ENCODE measurements around the gene TPH1. TPM values are rescaled to one million over a fixed set of nuclear protein-coding genes. Genes with fewer than 3 reads are reported as not detected.

Gene TPH1
- total RNA-seq (2014; rRNA removed; shearing (Covaris generic)), result 0.17 TPM in 1 of 2 replicates, not detected in the other

DNA sequence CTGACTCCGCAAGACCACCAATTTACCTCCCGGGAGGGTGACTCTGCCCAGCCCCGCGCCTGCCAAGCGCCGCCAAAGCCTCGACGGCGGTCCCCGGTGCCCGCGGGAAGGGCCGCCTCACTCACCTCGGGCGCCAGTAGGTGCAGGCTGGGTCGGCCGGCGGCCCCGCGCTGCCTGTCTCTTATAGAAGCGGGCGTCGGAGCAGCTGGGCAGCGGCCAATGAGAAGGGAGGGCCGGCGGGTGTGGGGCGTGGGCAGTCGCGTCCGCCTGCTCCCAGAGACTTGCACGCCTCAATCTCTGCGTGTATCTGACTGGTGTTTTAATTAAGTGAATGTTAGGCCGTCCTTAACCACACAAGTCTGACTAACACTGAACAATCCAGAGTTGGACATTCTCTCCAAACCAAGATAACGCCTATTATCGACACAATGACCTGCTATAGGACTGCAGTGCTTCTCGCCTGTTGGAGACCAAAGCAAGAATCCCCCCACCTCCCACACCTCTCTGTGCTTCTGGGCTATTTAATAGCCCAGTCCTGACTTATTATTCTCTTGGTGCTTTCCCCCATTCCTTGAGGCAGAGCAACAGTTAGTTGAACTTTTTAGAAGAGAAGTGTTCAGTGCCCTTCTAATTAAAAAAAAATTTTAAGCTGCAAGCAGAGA lies at the start of gene TPH1:
TPH1 (minus strand) TSS at position 154 of the 662 bp plus-strand sequence. CDS start 5,507 bp downstream, outside the sequence.
- DNase-seq (ENCODE audit: low spot score), result peak; percentile 22

DNA sequence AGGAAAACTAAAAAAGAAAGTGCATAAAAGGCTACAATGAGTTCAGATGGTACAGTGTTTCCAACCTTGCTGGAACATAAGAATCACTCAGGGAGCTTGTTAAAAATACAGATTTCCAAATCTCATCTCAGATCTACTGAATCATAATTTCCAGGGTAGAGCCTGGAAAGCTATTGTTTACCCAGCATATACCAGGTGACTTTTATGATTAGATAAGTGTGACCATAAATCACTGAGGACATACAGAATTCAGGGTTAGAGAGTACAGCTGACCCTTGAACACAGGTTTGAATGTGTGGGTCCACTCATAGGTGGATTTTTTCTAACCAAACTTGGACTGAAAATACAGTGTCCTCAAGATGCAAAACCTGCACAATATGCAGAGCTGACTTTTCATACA lies 47.9 kb upstream of the TPH1 start:
- no peak for DNase-seq (ENCODE audit: low spot score)

DNA sequence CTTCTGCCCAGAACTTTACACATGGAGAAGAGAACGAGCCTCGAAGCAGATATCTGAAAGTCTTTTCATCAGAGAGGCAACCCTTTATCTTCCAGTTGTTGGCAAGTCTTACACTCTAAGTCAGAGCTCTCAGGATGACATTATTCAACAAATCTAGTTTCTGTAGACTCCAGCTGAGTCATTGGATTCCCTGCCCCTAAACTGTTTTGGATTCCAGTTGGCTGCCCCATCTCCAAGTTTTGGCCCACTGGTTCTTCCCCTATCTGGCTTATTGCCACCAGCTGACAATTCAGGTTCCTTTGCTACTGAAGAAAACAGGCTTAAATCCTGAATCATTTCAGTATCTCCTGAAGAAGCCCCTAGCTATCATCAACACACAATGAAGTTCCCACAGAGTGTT lies 45.7 kb upstream of the TPH1 start:
- no peak for DNase-seq (ENCODE audit: low spot score)

DNA sequence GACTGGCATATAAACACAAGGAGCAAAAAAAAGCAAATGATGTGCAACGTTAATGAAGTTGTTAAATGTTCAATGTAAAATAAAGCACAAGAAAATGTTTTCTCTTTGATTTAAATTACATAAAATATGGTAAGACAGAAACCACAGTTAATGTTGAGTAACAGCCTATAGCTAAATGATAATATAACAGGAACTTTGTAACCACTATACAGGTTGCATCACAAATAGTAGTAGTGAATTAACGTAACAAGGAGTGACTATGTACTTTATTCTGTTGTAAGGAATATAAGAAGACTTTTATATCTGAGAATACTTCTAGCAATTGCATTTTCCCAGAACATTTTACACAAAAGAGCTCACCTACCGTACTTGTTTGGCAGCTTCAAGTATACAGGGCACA lies 42.9 kb upstream of the TPH1 start:
- DNase-seq (ENCODE audit: low spot score), result no peak

DNA sequence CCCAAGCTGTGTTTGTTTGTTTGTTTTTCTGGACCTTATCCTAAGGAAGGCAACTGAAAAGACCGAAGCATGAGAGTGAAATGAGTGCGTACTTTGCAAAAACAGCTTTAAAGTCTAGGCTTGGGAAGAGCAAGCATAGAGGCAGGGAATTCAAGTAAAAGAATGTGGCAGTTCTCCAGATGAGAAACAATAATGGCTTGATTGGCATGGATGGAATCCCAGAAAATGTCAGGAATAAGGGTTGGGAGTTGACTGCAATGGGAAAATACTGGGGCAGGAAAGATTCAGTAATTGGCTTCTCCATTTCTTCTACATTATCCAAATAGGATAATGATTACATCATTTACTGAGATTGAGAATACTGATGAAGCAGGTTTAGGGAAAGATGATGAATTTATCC lies 42.3 kb upstream of the TPH1 start:
- no peak for DNase-seq (ENCODE audit: low spot score)

DNA sequence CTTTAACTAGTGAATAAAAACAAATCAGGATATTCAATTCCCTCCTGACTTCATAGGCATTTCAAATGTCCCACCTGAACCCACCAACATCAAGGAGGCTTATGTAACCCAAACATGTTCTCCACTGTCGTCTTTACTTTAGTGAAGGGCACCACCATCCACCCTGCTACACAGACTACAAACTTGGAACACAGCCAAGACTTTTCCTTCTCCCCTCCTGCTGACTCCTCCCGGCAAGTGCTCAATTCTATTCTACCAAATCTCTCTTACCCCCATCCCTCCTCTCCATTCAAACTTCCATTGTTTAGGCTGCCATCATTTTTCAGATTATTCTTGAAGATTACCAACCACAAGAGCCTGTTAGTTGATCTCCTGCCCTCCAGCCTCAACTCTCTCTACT lies 35.5 kb upstream of the TPH1 start:
- DNase-seq (ENCODE audit: low spot score), result no peak

DNA sequence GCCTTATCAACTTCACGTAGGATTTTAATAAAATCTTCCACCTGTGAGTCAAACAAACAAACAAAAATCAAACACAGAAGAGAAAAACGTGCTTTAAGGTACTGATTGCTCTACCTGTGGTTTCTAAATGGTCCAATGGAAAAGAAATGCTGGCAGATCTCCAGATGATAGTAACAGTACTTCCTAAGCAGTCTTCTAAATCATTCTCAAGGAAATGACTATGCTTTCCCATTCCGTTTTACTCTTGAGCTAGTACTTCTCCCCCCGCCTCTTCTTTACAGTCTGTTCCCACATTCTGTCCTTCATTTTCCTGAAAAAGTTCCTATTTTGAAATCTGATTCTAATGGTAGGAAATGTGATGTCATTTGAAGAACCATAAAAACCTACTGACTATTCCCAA lies 34.4 kb upstream of the TPH1 start:
- DNase-seq (ENCODE audit: low spot score), result no peak

DNA sequence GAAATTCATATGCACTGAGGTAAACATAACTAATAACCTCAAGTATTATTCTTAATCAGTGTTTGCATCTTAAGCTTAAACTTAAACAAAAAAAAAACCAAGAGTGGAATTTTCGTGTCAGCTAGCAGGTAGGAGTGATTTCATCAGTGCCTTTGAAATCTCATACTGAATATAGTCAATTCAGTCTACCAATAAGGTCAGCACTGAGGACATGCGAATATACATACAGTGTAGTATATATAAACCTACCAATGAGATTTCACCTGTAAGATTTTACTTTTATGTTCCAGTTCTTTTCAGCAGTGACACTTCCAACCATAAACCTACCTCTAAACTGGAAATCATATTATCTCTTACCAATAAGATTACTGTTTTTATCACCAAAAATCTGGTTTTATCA lies 32.8 kb upstream of the TPH1 start:
- DNase-seq (ENCODE audit: low spot score), result no peak

DNA sequence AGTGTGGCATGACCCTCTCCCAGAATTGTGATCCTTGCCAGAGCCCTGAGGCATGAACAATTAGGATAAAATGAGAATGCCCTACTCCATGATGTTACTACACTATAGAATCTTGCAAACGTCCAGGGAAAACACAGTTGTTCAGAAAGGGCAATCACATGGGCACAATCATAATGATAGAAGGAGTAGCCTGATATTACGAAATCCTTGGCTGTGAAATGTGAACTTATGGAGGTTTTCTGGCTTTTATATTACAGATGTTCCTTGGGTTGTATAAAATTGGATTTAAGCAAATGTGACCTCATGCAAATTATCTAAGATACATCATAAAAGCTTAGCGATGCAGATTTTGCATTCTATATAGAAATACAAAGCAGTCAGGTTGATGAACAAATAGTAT lies 29.4 kb upstream of the TPH1 start:
- DNase-seq (ENCODE audit: low spot score), result no peak

DNA sequence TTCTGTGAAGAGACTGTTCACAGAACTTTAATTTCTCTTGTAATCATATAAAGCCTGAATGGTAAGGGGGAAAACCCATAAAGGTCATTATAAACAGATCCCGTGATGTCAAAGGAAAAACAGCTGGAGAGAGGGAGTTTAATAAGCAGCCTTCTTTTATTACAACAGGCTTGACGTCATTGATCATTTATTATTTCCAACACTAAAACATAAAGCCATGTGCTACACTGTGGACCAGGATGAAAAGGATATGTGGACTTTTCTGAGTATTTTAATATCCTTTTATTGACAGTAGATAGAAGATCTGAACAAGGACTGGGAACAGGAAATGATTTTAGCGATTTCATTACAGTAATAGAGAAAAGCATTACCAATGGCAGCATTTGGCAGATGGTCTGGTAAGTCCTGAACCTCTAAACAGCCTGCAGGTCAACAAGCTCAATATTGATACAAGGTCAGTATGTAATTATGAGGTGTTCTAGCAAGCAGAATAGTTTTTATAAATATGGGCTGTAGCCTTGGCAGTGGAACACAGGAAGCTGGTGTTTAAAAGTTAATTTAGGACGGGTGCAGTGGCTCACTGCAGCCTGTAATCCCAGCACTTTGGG lies 25.1 kb upstream of the TPH1 start:
- no peak for DNase-seq (ENCODE audit: low spot score)

DNA sequence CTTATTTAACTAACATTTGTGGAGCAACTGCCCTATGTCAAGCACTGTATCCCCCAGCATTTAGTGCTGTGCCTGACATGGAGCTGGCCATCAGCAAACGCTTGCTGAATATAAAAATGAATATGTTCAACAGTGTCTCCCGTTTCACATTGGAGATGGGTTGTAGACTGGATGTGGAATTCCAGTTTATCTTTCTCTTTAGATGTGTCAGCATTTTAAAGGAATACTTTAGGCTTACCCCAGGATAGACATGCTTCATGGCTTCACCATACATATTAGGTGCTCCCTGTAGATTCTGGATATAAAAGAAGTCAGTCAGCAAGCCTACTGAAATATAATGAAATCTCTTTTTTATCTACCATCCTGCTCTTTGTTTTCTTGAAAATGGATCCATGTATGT lies 21.3 kb upstream of the TPH1 start:
- DNase-seq (ENCODE audit: low spot score), result no peak

DNA sequence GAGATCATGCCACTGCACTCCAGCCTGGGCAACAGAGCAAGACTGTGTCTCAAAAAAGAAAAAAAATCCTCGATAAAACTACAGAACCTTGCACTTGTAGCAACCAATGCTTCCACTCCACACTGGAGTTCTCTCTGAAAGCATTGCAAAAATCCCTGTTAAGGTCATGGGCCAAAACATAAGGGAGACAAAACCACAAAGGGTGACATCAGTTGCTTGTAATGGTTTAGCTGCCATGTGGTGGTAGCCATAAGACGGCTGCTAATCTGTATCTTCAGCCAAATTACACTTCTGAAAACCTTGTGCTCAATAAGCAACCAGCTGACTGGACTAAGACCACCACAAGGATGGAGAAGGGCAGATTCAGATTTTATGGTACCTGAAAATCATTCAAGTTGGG lies 20.6 kb upstream of the TPH1 start:
- DNase-seq (ENCODE audit: low spot score), result no peak

DNA sequence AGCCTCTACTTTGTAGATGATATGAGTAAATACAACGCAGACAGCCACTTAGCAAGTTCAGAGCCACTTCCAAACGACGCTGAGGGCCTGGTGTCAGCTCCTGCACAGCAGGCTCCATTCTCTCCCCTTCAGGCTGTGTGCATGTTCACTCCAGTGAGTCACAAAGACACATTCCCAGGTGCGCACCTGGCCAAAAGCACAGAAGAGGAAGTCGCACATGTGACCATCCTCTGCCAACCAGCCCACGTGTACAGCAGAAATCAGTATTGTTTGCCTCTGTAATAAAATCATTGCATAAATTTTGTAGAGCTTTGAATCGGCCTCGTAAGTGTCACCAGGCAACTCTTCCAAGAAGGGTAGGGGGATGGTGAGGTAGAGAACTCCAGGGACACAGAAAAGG lies 19.5 kb upstream of the TPH1 start:
- DNase-seq (ENCODE audit: low spot score), result no peak

DNA sequence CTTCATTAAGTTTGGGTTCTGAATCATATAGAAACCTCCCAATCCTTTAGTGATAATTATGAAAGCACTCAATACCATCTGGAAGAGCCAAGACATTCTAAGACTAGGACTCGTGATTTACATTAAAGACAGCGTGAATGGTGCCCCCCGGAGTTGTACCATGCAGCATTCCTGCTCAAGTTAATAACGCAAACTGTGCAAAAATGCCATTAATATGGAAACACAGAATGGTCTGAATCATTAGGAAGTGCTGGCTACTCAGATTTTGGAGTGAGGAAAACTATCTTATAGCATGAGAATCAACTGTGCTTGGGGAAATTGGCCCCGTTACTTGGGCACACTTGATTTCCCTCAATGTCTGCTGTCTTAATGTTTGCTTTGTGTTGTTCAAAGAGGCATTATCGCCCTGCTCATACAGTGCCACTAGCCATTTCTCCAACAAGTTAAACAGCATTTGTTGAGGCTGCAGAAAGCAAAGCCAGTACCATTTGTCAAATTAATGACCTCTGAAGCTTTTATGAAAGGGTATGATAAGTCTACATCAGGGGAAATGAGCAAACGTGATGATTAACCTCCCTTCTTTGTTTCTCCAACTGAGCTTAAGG lies 18.5 kb upstream of the TPH1 start:
- DNase-seq (ENCODE audit: low spot score), result no peak

DNA sequence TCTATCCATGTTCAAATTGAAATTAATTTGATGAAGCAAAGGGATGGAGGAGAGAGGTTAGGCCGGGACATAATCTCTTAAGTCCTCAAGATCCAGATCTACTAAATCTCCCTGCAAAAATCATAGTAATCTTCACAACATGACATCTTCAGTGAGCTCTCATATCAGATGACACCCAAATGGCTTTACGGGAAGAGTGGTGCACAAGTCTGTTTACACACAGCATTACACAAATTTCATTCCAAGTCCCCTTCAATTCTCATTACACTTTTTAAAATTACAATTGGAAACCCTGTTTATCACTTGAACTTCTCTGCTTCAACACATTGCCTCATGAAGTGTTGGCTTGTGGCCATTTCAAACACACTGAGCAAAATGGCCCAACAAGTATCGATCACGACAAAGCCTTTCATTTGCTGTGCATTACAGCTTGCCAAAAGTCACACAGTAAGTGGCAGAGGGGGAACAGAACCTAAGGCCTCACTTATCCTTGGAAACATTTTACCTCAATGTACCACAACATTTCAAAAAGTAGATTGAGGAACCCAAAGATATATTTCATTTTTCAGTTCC lies 17.9 kb upstream of the TPH1 start:
- no peak for DNase-seq (ENCODE audit: low spot score)

DNA sequence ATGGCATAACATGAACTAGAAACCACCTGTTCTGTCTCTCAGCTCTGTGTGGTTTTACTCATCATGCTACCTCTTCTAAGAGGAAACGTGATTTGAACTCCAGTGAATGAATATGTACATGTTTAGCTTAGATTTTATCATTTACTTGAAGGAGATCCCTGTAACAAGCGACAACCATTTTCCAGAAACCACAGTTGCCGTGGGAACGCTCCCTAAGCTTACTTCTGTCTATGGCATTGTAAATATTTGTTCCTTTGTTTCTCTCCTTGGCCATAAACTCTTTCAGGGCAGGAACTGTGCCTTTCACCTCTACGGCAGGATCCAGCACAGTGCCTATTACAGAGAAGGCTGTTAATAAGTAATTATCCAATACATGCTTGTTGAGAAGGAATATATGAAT lies 17.1 kb upstream of the TPH1 start:
- DNase-seq (ENCODE audit: low spot score), result no peak

DNA sequence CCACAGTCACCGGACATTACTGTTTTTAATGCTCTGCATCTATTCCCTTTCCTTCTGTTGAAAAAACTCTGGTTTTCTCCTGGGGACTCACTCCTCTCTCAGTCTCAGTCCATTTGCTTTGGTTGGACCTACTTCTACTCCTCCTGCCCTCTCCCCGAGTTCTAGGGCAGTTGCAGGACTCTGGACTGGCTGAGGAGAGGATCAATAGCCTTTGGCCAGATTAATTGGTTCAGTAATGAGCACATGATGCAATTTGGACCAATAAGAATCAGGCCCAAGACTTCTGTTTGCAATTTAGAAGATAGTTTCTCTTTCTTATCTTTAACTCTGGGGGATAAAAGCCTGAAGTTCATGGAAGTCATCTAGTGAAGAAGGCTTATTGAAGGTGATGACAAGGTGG lies 15.3 kb upstream of the TPH1 start:
- no peak for DNase-seq (ENCODE audit: low spot score)

DNA sequence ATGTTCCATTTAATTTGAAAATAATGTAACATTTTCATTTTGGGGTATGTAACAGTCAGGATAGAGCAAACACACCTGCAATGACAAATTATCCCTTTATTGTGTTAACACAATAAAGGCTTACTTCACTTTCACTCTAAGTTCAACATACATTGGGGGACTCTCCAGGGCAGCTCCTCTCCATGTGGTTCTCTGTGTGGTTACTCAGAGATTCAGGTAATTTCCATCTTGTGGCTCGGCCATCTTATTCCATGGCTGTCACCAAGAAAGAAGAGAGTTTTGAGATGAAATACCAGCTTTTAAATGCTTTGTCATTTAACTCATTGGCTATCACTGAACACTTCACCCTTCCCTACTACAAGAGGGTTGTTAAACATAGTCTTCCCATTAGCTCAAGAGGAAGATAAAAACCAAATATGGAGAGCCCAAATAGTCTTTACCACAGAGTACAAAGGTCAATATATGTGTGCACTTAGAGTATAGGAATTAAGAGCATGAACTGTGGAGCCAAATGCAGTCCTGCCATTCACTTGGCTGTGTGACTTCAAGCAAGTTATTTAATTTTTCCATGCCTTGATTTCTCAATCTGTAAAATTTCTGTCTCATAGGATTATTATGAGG lies 10.6 kb upstream of the TPH1 start:
- no peak for DNase-seq (ENCODE audit: low spot score)

DNA sequence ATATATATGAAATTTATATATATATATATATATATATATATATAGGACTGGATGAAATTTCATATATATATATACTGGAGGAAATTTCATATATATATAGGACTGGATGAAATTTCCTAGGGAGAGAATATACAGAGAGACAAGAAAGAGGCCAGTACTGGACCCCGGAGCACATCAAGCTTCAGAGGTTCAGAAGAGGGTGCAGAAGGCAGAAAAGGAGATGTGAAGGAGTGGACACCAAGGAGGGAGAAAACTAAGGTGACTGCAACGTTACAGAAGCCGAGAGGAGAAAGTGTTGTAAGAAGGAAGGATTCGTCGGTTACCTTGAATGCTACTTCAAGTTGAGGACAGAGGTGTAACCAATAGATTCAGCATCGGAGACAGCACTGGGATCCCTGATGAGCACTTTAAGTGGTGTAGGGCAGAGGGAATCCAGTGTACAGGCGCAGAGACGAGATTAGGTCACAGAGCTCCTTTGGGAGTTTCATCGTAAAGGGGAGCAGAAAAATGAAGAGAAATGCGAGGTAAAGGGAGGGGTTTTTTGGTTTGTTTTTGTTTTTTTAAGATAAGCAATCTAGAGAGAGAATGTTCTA lies 8.5 kb upstream of the TPH1 start:
- DNase-seq (ENCODE audit: low spot score), result no peak

DNA sequence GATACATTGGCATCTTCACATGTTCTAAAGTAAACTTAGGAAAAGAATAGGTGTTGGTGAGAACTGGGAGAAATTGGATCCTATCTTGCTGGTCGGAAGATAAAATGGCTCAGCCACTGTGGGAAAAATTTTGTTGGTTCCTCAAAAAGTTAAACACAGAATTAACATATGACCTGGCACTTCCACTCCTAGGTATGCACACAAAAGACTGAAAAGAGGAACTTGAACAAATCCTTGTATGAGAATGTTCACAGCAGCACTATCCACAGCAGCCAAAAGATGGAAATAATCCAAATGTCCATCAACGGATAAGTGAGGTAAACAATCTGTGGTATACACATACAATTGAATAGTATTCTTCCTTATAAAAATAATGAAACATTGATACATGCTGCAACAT lies 4.8 kb upstream of the TPH1 start:
- DNase-seq (ENCODE audit: low spot score), result no peak

DNA sequence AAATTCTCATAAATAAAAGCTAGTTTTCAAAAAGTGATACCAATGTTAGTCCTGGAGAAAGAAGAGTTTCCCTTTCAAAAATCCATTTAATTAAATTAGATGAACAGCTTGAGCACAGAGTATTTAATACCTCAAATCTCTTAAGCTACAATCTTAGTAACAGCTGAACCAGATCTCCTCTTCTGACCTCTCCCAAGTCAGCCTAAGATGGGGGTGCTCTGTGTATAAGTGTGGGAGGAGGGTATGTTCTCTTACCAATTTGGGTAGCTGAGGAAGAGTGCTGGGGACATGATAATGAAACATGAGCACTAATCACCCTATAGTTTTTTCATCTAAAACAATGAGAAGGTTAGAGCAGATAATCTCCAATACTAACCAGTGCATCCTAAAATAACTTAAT lies 9.6 kb downstream of the TPH1 start:
- DNase-seq (ENCODE audit: low spot score), result no peak

DNA sequence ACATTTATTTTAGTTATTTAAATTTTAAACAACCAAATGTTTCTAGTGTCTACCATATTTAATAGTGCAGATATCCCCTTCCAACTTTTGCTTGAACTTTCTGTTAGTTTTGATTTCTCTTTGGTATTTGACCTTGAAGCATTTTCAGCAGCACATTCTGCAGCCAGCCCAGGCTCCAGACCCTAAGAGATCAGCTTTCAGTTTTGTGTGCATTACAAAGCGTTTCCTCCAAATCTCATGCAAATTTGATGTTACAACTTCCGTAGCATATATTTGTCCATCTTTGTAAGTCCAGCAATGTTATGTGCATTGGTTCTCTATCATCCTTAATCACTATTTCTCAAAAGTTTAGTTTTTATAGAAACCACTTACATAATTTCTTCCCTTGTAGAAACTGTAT lies 18.6 kb downstream of the TPH1 start:
- no peak for DNase-seq (ENCODE audit: low spot score)
